ENCODE measurements around the gene TMEM125. TPM values are rescaled to one million over a fixed set of nuclear protein-coding genes. Genes with fewer than 3 reads are reported as not detected.

Gene TMEM125
- total RNA-seq, result 10 to 100 TPM; 52.4 to 63.3 TPM
- long read RNA-seq, transcript TMEM125-202 (4 exons, 1,786 nt), result major isoform, 25 of 174 reads
- long read RNA-seq, partial matches to known transcripts, result 144 of 174 reads
- long read RNA-seq, other reads (novel, unspliced or antisense), result 5 of 174 reads

- peak; percentile 85 to 88 for DNase-seq
Observed at GRCh38 chr1:43269627-43270375, at the start of gene TMEM125. TSS of gene TMEM125 (plus strand) at chr1:43269983. CDS start at chr1:43272723, 2,740 bp downstream.

DNA sequence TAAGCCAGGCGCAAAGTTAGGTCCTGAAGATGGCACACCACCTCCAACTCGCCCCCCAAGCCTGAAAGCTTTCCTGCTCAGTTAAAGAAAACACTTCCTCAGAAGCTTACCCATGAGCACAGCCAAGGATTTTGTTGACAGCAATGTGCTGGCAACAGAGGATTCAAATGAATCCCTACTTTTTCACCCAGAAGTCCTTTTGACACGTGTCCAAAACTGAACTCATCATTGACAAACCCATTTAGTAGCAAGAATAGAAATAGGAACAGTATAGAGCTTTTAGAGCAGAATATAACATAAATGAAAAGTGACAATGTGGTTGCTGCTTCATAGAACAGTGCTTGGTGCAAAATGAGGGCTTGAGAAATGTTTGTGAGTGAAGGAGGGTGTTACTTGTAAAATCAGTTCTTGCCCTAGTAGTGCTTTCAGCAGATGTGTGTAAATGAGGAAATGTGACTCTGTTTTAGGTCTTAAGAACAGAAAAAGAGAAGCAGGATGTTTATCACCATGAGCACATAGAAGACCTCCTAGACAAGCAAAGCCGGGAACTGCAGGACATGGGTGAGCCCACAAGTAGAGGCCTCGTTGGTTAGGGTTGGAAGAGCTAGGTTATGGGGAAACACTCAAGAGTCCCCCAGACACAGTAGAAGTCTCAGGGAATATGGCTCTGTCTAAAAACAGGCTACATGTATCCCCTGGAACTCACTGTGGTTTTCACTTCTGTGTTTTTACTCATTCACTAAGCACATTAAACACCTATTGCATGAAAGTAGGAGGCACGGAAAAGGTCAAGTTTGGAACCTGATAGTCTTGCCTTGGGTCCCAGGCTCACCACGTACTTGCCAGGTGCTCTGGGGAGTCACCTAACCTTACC lies 48.6 kb upstream of the TMEM125 start:
- no peak for ATAC-seq
- intact Hi-C loops (cut with DNase I, micrococcal nuclease), result loop anchor here in 1 of 2 donors (5.0 kb wide), 1 partner anchor 196 kb away; no protein-coding TSS in a partner anchor

More at GRCh38 chr1:43269627-43270375, at the start of gene TMEM125:
- intact Hi-C loops (cut with DNase I, micrococcal nuclease), result no loop called here
- ATAC-seq, result peak; percentile 62

GRCh38 chr1:43221797-43222196 lies 48.0 kb upstream of the TMEM125 start:
- intact Hi-C loops (cut with DNase I, micrococcal nuclease), result loop anchor here in 1 of 2 donors (5.0 kb wide), 1 partner anchor 196 kb away; no protein-coding TSS in a partner anchor
- DNase-seq (no peak), ATAC-seq (no peak)

More for the DNA sequence above, 48.6 kb upstream of the TMEM125 start:
- DNase-seq, result no peak

DNA sequence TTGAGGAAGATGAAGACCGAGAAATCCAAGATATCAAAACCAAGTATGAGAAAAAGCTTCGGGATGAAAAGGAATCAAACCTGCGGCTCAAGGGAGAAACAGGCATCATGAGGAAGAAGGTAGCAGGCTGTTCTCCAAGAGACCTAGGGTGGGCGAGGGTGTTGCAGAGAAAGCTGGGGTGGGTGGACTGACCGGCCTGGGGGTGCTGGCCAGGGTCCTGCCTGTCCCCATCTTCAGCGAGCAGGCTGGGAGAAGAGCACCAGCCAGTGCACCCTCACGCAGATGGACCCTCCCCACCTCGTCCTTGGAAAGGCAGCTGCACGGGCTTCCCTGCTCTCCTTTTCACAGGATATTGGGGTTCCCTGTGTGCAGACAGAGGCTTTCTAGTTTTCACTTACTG lies 46.9 kb upstream of the TMEM125 start:
- intact Hi-C loops (cut with DNase I, micrococcal nuclease), result loop anchor here in 1 of 2 donors (5.0 kb wide), 1 partner anchor 194 kb away; no protein-coding TSS in a partner anchor
- no peak for ATAC-seq
- DNase-seq, result no peak

GRCh38 chr1:43225168-43225567 lies 44.6 kb upstream of the TMEM125 start:
- intact Hi-C loops (cut with DNase I, micrococcal nuclease), result no loop called here
- no peak for ATAC-seq
- no peak for DNase-seq

DNA sequence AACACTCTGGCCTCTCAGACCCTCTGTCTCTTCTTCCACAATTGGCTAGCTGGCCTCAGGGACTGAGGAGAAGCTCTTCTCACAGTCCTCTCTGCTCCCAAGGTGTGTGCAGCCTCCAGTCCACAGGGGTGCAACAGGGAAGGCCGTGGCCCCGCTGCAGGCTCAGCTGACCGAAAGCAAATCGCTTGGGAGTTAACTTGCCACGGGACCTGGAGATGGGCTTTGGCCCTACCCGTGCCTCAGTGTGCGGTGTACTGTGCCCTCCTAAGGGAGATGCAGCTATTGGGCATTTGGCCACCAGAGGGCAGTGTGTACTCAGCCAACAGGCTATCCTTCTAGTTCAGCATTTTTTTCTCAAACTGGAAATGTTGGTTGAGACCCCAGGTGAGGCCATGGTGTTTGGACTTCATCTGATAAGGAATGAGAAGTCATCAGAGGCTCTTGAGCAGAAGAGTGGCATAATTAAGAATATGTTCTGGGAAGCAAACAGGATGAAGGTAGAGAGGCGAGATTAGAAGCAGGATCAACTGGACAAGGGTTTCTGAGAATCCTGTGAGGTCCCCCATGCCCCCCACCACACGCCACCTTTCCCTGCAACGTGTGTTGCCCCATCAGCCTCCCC lies 42.5 kb upstream of the TMEM125 start:
- intact Hi-C loops (cut with DNase I, micrococcal nuclease), result no loop called here
- ATAC-seq (peak; percentile 88), DNase-seq (peak; percentile 66 to 92)

DNA sequence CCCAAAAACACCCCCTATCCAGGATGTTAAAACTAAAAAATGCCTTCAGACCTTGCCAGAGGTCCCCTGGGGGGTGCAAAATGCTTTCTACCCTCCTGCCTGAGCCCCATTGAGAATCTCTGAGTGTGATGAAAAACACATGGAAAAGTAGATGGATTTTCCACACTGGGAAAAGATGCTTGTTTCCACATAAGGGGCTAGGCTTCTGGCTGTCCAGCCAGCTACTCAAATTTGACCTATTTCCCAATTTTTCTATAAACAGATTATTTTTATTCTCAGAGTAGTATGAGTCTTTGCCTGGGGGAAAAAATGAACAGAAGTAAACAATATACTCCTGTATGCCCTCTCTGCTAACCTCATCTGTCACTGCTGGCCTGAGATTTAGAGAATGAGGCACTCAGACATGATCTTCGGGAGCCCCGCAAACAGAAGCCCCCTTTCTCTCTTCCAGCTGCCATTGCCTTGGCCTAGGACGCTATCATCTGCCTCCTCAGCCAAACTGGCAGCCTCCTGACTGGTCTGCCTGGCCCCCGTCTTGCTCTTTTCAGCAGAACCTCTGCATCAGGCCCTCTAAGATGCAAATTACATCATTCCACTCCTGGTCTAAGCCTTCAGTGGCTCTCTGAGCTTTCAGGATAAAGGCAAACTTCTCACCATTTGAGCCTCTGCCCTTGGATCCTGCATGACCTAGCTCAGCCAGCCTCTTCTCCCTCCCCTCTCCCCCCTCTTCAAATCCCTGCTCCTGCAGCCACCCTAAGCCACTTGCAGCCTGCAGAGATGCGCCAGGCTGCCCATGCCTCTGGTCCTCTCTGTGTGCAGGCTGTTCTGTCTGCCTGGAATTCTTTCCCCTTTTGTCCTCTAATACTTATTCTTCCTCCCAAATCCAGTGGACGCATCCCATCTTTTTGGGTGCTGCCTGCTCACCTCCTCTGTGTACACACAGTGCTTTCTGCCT lies 39.7 kb upstream of the TMEM125 start:
- ATAC-seq (no peak), DNase-seq (no peak)
- intact Hi-C loops (cut with DNase I, micrococcal nuclease), result no loop called here

GRCh38 chr1:43232074-43232473 lies 37.7 kb upstream of the TMEM125 start:
- ATAC-seq, result no peak
- intact Hi-C loops (cut with DNase I, micrococcal nuclease), result no loop called here
- DNase-seq, result no peak

DNA sequence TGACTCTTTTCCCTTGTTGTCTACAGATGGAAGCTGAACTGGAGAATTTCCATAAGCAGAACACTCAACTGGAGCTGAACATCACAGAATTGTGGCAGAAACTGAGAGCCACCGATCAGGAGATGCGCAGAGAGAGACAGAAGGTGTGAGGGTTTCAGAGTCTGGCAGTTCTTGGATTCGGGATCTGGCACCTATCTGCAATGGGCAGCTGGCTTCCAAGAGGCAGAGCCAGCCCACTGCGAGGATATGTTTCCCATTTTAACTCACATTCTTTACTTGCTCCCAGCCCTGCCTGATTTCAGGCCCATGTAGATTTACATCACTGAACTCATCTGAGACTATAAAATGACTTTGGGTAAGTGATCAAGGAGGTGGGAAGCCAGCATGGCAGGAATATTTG lies 37.3 kb upstream of the TMEM125 start:
- no peak for DNase-seq
- intact Hi-C loops (cut with DNase I, micrococcal nuclease), result no loop called here
- no peak for ATAC-seq

GRCh38 chr1:43233631-43234030 lies 36.2 kb upstream of the TMEM125 start:
- DNase-seq (no peak), ATAC-seq (no peak)
- intact Hi-C loops (cut with DNase I, micrococcal nuclease), result no loop called here

GRCh38 chr1:43234267-43234666 lies 35.5 kb upstream of the TMEM125 start:
- intact Hi-C loops (cut with DNase I, micrococcal nuclease), result no loop called here
- DNase-seq (no peak), ATAC-seq (no peak)

DNA sequence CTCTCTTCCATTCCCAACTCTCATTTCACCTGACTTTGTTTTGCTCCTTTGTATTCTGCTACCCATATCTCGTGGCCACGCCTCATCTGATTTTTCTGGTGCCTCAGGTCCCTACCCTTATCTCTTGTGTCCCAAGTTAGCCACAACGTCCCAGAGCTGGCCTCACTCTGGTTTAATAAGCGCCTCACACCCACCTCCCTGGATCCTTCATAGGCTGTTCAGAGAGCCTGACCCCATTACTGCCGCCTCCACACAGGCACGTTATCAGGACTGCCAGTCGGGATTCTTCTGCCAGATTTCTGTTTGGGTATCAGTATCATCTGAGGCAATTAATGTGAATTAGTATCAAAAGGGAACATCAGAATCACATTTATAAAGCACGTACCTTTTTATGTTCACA lies 34.7 kb upstream of the TMEM125 start:
- intact Hi-C loops (cut with DNase I, micrococcal nuclease), result no loop called here
- ATAC-seq (no peak), DNase-seq (no peak)

GRCh38 chr1:43235451-43236121 lies 34.2 kb upstream of the TMEM125 start:
- DNase-seq, result peak; percentile 55 to 75
- intact Hi-C loops (cut with DNase I, micrococcal nuclease), result no loop called here

DNA sequence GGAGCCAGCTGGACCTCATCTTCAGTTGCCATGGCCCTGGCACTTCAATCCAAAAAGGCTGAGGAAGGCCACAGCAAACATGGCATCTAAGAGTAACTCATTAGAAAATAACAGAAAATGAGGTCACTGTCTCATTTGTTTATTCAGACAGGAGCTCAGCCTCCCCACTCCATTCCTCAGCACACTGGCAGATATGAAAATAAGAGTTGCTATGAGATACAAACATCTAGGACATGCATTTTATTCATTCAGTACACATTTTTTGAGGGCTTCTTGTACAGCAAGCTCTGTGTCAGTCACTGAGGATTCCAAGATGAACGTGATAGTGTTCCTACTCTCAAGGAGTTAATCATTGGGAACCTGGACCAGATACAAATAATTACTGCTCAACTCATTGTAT lies 32.7 kb upstream of the TMEM125 start:
- DNase-seq (no peak), ATAC-seq (no peak)
- intact Hi-C loops (cut with DNase I, micrococcal nuclease), result no loop called here

More at GRCh38 chr1:43235451-43236121, 34.2 kb upstream of the TMEM125 start:
- ATAC-seq, result peak; percentile 79

GRCh38 chr1:43238085-43238484 lies 31.7 kb upstream of the TMEM125 start:
- DNase-seq (peak; percentile 75 to 82), ATAC-seq (peak; percentile 81)
- intact Hi-C loops (cut with DNase I, micrococcal nuclease), result no loop called here

DNA sequence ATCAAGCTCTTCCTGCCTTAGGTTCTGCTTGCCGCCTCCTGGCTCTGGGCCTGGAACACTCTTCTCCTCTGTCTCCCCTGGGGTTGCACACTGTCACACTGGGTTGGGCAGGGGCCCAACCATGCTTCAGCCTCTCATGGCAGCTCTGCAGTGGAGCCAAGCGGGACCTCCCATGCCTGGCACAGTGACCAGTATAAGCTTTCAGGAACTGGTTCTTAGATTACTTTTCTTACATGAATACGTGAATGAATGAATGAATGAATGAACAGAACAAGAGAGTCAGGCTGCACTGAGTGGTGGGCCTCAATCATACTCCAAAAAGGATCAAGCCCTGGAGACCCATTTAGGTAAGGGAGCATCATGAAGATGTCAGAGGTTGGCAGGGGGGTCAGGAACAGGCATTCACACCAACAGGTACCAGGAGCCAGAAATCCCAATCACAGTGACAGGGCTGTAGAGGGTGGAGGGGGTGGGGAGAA lies 30.8 kb upstream of the TMEM125 start:
- ATAC-seq, result no peak
- intact Hi-C loops (cut with DNase I, micrococcal nuclease), result no loop called here
- DNase-seq, result no peak

- intact Hi-C loops (cut with DNase I, micrococcal nuclease), result no loop called here
- ATAC-seq, result no peak
- no peak for DNase-seq
Observed at GRCh38 chr1:43239484-43239883, 30.3 kb upstream of the TMEM125 start.
